Measurements from ENCODE around the gene STK32B.

The STK32B gene

DNA sequence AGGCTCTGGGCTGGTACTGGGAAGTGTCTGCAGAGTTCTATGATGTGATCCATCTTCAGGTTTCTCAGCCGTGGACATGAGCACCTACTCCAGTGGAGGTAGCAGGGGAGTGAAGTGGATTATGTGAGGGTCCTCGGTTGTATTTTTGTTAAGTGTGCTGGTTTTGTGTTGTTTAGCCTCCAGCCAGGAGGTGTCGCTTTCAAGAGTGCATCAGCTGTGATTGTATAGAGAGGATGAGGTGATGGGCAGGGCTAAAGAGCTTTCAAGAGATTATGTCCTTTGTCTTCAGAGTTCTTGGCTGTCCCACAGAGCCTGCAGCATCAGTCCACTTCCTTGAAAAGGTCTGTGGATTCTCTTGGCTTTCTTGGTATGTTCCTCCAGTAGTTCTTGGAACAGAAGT is 256.6 kb downstream of the STK32B start:
- TF ChIP-seq, protein P1, sequence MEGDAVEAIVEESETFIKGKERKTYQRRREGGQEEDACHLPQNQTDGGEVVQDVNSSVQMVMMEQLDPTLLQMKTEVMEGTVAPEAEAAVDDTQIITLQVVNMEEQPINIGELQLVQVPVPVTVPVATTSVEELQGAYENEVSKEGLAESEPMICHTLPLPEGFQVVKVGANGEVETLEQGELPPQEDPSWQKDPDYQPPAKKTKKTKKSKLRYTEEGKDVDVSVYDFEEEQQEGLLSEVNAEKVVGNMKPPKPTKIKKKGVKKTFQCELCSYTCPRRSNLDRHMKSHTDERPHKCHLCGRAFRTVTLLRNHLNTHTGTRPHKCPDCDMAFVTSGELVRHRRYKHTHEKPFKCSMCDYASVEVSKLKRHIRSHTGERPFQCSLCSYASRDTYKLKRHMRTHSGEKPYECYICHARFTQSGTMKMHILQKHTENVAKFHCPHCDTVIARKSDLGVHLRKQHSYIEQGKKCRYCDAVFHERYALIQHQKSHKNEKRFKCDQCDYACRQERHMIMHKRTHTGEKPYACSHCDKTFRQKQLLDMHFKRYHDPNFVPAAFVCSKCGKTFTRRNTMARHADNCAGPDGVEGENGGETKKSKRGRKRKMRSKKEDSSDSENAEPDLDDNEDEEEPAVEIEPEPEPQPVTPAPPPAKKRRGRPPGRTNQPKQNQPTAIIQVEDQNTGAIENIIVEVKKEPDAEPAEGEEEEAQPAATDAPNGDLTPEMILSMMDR (IDR thresholded peaks at IDR 0.05; ENCODE audit: low read length, missing control alignments), result no peak
- DNase-seq (ENCODE audit: low read depth), result no peak
- H3K4me3 ChIP-seq (replicated peaks; ENCODE audit: low read depth, low read length), result no peak overlapping the region

DNA sequence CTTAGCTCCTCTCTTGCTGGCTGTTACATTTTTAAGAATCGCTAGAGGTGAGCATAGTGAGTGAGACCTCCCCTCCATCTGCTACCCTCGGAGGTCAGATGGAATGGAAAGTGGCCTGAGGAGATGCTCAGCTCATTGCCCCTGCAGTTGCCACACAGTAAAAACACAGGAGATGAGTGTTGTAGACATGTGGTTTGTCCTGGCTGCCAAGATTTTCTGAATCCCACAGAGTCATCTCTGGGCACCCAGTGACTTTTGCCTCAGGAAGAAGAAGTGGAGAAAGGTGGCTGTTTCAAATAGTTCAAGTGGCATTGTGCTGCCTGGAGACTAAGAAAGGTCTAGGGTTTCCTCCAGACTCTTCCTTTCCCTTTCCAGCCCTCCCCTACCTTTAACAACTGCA is 271.0 kb downstream of the STK32B start:
- no peak for DNase-seq (ENCODE audit: low read depth)
- TF ChIP-seq, protein P1 (IDR thresholded peaks at IDR 0.05; ENCODE audit: low read length, missing control alignments), result no peak
- H3K4me3 ChIP-seq (replicated peaks; ENCODE audit: low read depth, low read length), result no peak overlapping the region

DNA sequence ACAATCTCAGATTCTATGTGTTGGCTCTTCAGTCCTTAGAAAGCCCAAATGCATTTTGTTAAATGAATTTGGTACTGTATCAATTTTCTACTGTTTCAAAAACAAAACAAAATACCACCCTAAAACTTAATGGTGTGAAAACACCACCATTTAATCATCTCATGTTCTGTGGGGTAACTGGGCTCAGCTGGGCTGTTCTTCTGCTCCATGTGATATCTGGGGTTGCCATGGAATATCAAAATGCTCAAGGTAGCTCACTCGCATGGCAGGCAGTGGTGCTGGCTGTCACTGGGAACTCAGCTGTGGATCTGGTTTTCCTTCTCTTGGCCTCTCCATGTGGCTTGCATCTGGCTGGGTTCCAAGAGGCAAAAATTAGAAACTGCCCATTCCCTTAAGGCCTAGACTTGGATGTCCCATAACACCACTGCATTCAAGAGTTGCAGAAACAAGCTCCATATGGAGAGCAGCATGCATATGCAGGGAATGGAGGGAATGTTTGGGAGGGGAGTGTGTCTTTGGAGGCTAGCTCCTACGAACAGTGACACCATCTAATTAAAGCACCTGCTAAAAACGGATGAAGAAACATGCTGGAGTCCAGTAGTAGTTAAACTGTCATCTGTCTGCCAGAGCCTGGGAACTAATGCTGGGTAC is 279.2 kb downstream of the STK32B start:
- TF ChIP-seq, protein P1 (IDR thresholded peaks at IDR 0.05; ENCODE audit: low read length, missing control alignments), result no peak
- H3K4me3 ChIP-seq (replicated peaks; ENCODE audit: low read depth, low read length), result no peak overlapping the region
- DNase-seq (ENCODE audit: low read depth), result no peak

DNA sequence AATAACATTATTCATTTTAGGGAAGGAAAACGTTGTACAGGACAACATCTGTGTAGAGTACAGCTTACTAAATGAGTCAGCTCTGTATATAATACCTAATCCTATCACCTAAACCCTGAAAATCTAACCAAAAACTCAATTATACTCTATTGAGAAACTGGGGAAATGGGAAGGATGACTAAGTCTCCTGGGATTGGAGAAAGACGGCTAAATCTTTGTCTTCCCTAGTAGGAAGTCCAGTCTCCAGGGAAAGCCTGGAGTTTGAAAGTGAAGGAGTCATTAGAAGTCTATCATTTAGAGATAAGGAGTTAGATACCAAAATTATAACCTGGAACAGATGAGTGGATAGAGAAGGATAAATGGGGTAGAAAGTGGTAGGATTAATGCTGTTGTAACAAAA is 286.5 kb downstream of the STK32B start:
- no peak overlapping the region for H3K4me3 ChIP-seq (replicated peaks; ENCODE audit: low read depth, low read length)
- TF ChIP-seq, protein P1 (IDR thresholded peaks at IDR 0.05; ENCODE audit: low read length, missing control alignments), result no peak
- no peak for DNase-seq (ENCODE audit: low read depth)

DNA sequence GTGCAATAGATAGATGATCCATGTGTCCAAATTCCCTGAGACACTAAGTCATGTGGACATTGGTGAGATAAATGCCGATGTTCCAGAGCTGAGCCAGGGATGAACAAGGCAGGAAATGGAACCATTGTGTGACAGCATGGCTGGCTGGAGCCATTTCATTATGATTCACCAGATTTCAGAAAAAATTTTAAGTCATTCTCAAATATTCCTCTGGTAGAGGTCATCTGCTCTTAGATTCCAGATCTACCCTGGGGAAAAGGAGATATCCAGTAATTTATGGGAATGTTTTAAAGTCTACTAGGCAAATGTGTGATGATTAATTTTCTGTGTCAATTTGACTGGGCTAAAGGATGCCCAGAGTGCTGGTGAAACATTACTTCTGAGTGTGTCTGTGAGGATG is 287.3 kb downstream of the STK32B start:
- no peak for DNase-seq (ENCODE audit: low read depth)
- TF ChIP-seq, protein P1 (IDR thresholded peaks at IDR 0.05; ENCODE audit: low read length, missing control alignments), result no peak
- H3K4me3 ChIP-seq (replicated peaks; ENCODE audit: low read depth, low read length), result no peak overlapping the region

DNA sequence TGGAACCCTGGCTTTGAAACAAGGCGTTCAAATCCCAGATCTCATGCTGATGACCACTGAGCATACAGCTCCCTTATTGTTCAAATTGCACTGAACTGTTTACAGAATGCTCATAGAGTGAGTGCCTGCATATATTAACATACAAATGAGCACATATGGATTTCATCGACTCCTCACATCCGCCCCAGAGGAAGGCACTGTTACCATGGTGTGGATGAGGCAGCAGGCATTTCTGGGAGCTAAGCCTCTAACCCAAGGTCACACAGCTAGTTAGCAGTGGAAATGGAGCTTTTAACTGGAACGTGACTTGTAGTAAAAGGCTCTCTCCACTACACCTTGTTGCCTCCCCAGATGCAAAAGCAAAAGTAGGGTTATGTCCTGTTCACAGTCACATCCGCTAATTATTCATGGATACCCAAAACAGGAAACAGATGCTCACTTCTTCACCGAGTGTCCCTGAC is 289.7 kb downstream of the STK32B start:
- DNase-seq (ENCODE audit: low read depth), result no peak
- TF ChIP-seq, protein P1 (IDR thresholded peaks at IDR 0.05; ENCODE audit: low read length, missing control alignments), result no peak
- no peak overlapping the region for H3K4me3 ChIP-seq (replicated peaks; ENCODE audit: low read depth, low read length)

DNA sequence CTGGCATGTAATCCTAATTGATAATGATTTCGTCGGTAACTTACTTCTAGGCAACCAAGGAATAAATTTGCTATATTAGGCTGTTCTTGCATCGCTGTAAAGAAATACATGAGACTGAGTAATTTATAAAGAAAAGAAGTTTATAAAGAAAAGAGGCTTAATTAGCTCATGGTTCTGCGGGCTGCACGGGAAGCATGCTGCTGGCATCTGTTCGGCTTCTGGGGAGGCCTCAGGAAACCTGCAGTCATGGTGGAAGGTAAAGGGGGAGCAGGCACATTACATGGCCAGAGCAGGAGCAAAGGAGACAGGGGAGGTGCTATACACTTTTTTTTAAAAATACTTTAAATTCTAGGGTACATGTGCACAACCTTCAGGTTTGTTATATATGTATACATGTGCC is 290.2 kb downstream of the STK32B start:
- no peak overlapping the region for H3K4me3 ChIP-seq (replicated peaks; ENCODE audit: low read depth, low read length)
- DNase-seq (ENCODE audit: low read depth), result no peak

More for the DNA sequence above, 290.2 kb downstream of the STK32B start:
- TF ChIP-seq, protein P1 (IDR thresholded peaks at IDR 0.05; ENCODE audit: low read length, missing control alignments), result no peak
